Tibial artery (tissue), 4 donors: ENCODE data around the gene BRS3.

Experiments
- DNase-seq, 2 donors: peaks; one replicate each; pipeline ENCODE4 v3.0.0-alpha.2; 2019
- H3K27ac ChIP-seq, 2 donors: fragments of 200-600 bp; sonication (generic) in 1 of 2; 1 replicate in 1 of 2; 2 replicates in 1 of 2; pipeline ENCODE4 v1.5.1; 2018 to 2019; ENCODE audit warnings: mild to moderate bottlenecking in 1 of 2
- H3K27me3 ChIP-seq, 2 donors: fragments of 200-600 bp; sonication (generic) in 1 of 2; one replicate each; pipeline versions ENCODE4 v1.5.1 to v1.6.0; 2016 to 2019
- H3K36me3 ChIP-seq, 3 donors: fragments of 200-600 bp; sonication (generic) in 2 of 3; one replicate each; pipeline ENCODE4 v1.5.1; 2016 to 2019; ENCODE audit warnings: mild to moderate bottlenecking in 2 of 3
- H3K4me1 ChIP-seq, 4 donors: fragments of 200-600 bp; sonication (generic) in 2 of 4; 1 replicate in 3 of 4; 2 replicates in 1 of 4; pipeline ENCODE4 v1.5.1; 2016 to 2019
- H3K4me3 ChIP-seq, 2 donors: fragments of 200-600 bp; sonication (generic) in 1 of 2; 1 replicate in 1 of 2; 2 replicates in 1 of 2; pipeline ENCODE4 v1.5.1; 2018 to 2019; ENCODE audit warnings: mild to moderate bottlenecking in 2 of 2
- H3K9me3 ChIP-seq, 3 donors: fragments of 200-600 bp; sonication (generic) in 1 of 3; one replicate each; pipeline ENCODE4 v1.5.1; 2016 to 2019
- intact Hi-C: fragments of 100-400 bp; cut with DNase I; formaldehyde crosslinking; loops from one replicate; pipeline ENCODE4 v1.15.0; 2023; ENCODE audit warnings: low total_unique reads
- TF ChIP-seq, protein P1 (sequence below), 2 experiments: fragments of 200-600 bp in 1 of 2; fragments of 450-650 bp in 1 of 2; IDR thresholded peaks; one replicate each; pipeline ENCODE4 v1.5.1; 2017 to 2019; ENCODE audit warnings: antibody characterized with exemption in 2 of 2, mild to moderate bottlenecking in 1 of 2, moderate library complexity in 1 of 2

The BRS3 gene

DNA sequence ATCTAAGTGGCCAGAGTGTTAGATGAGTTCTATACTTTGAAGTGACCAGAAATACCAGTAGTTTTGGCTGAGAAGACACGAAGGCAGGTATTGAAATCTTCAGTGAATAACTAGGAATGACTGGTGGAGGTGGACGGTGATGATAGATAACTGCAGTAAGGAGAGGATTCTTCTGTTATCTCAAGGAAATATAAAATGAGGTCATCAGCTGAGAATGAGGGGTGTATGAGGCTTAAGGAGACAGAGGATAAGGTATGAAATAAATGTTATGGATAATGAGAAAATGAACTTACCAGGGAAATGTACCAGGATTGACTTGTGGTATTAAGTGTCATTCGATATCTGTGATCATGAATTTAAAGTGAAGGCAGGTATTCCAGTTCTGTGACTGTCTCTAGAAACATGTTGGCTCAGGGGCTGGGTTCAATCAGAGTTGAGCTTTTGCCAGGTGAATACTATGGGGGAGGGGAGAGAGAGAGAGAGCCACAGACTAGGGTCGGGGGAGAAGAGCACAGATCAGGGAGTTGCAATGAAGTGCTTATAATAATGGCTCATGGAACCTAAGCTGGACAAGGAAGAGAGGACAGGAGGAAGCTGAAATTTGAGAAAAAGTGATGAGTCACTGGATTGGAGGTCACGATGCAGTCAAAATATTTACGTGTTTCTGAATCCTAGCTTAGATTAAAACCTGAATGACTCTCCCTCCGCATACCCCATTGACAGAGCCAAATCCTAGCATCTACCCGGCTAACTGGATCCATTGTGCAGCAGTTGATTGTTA, 37.5 kb upstream of the BRS3 start:
- Histone ChIP-seq H3K27ac (no peak overlapping the region), H3K9me3 (no peaks in the 10 kb centered on the region), H3K36me3 (no peaks in the 10 kb centered on the region), H3K4me1 (no peaks in the 10 kb centered on the region), H3K27me3 (no peaks in the 10 kb centered on the region), H3K4me3 (no peak overlapping the region)
- TF ChIP-seq, protein P1, sequence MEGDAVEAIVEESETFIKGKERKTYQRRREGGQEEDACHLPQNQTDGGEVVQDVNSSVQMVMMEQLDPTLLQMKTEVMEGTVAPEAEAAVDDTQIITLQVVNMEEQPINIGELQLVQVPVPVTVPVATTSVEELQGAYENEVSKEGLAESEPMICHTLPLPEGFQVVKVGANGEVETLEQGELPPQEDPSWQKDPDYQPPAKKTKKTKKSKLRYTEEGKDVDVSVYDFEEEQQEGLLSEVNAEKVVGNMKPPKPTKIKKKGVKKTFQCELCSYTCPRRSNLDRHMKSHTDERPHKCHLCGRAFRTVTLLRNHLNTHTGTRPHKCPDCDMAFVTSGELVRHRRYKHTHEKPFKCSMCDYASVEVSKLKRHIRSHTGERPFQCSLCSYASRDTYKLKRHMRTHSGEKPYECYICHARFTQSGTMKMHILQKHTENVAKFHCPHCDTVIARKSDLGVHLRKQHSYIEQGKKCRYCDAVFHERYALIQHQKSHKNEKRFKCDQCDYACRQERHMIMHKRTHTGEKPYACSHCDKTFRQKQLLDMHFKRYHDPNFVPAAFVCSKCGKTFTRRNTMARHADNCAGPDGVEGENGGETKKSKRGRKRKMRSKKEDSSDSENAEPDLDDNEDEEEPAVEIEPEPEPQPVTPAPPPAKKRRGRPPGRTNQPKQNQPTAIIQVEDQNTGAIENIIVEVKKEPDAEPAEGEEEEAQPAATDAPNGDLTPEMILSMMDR (IDR thresholded peaks at IDR 0.05): no peak
- no peak for DNase-seq
- intact Hi-C loops: no loop called here

DNA sequence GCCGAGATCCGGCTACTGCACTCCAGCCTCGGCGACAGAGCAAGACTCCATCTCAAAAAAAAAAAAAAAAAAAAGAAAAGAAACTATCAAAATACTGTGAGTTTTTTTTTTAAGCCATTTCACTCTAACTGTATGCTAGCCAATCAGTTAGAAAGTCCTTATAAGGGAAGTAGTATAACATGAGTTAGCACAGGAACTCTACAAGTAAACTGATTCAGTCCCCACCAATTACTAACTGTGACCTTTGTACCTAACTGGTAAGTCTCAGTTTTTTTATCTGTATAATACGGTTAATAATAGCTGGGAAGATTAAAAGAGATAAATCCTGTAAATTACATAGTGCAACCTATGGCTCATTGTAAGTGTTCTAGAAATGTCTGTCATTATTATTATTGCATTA, 35.1 kb upstream of the BRS3 start:
- no peaks in the 10 kb centered on the region for H3K9me3 ChIP-seq
- TF ChIP-seq, protein P1 (IDR thresholded peaks at IDR 0.05): no peak
- intact Hi-C loops: no loop called here
- no peaks in the 10 kb centered on the region for H3K36me3 ChIP-seq
- no peak overlapping the region for H3K27ac ChIP-seq
- no peak overlapping the region for H3K4me3 ChIP-seq
- H3K27me3 ChIP-seq: no peaks in the 10 kb centered on the region
- no peak for DNase-seq
- no peaks in the 10 kb centered on the region for H3K4me1 ChIP-seq

DNA sequence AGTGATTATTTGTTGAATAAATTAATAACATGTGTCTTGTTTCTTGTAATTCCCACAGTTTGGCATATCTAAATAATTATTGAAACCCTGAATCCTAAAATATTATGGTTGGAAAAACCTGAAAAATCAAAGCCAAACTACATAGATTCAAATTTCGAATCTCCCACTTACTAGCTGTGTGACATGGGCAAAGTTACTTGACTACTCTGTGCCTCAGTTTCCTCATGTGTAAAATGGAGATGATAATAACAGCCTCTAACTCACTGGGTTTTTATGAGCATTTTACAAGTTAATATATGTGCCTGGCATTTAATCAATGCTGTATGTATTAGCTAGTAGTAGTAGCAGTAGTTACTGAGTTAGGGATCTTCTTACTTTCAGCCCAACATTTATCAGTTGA, 34.6 kb upstream of the BRS3 start:
- TF ChIP-seq, protein P1 (IDR thresholded peaks at IDR 0.05): no peak
- Histone ChIP-seq H3K27me3 (no peaks in the 10 kb centered on the region), H3K9me3 (no peaks in the 10 kb centered on the region), H3K4me1 (no peaks in the 10 kb centered on the region), H3K36me3 (no peaks in the 10 kb centered on the region), H3K27ac (no peak overlapping the region), H3K4me3 (no peak overlapping the region)
- intact Hi-C loops: no loop called here
- no peak for DNase-seq

DNA sequence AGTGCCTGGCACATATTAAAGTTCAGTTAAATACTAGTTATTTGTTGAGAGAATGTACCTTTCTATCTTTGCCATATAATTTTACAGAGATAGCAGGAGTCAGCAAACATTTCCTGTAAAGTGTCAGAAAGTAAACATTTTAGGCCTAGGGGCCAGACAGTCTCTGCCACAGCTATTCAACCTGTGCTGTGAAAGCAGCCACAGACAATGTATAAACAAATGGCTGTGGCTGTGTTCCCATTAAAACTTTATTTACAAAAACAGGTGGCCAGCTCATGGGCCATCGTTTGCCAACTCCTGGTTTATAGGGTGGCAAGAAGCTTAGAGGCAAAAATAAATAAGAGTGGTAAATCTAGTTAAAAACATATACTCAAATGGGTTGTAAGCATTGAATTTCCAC, 34.0 kb upstream of the BRS3 start:
- DNase-seq: no peak
- H3K27me3 ChIP-seq: no peaks in the 10 kb centered on the region
- no peaks in the 10 kb centered on the region for H3K4me1 ChIP-seq
- no peaks in the 10 kb centered on the region for H3K9me3 ChIP-seq
- H3K36me3 ChIP-seq: no peaks in the 10 kb centered on the region
- TF ChIP-seq, protein P1 (IDR thresholded peaks at IDR 0.05): no peak
- intact Hi-C loops: no loop called here
- H3K4me3 ChIP-seq: no peak overlapping the region
- H3K27ac ChIP-seq: no peak overlapping the region

DNA sequence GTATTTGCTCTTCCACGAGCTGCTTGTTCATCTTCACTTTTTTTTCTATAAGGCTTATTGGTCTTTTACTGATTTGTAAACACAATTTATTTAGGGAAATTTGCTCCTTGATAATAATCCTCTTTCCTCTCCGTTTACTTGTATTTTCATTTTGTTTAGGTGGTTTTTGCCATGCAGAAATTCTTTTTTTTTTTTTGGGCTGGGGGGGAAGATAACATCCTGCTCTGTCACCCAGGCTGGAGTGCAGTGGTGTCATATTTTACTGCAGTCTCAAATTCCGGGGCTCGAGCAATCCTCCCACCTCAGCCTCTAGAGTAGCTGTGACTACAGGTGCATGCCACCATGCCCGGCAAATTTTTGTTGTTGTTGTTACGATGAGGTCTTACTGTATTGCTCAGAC, 31.6 kb upstream of the BRS3 start:
- H3K4me1 ChIP-seq: no peaks in the 10 kb centered on the region
- TF ChIP-seq, protein P1 (IDR thresholded peaks at IDR 0.05): no peak
- no peak overlapping the region for H3K27ac ChIP-seq
- no peaks in the 10 kb centered on the region for H3K36me3 ChIP-seq
- H3K27me3 ChIP-seq: no peaks in the 10 kb centered on the region
- no peaks in the 10 kb centered on the region for H3K9me3 ChIP-seq
- DNase-seq: no peak
- intact Hi-C loops: no loop called here
- no peak overlapping the region for H3K4me3 ChIP-seq
